Mesendoderm (in vitro differentiated cells): ENCODE measurements around the gene DDR1.
"Not testable (repeated sequence)": the region's sequence is repeated elsewhere in the genome, so short reads cannot be mapped to it uniquely, and the experiment has no call there.

ENCODE experiments used
- DNase-seq: peaks from one replicate; pipeline ENCODE4 v3.0.0; 2013
- H2AK5ac ChIP-seq: 2 replicates; pipeline ENCODE4 v1.6.1; 2013; ENCODE audit warnings: low read length, inconsistent platforms
- H2BK120ac ChIP-seq: 2 replicates; pipeline ENCODE4 v1.6.1; 2013; ENCODE audit warnings: low read depth, mild to moderate bottlenecking, low read length, moderate library complexity, mixed read lengths
- H2BK15ac ChIP-seq: replicated peaks from 2 replicates; pipeline ENCODE4 v1.6.1; 2013; ENCODE audit warnings: low read depth, mild to moderate bottlenecking, moderate library complexity
- H2BK5ac ChIP-seq: 2 replicates; pipeline ENCODE4 v1.6.1; 2013; ENCODE audit warnings: low read length, inconsistent platforms
- H3K18ac ChIP-seq: 2 replicates; pipeline ENCODE4 v1.6.1; 2013; ENCODE audit warnings: mild to moderate bottlenecking, low read length, mixed read lengths
- H3K23ac ChIP-seq: one replicate; pipeline ENCODE4 v1.6.1; 2013; ENCODE audit warnings: low read length
- H3K27ac ChIP-seq: 2 replicates; pipeline ENCODE4 v1.5.1; 2013; ENCODE audit warnings: low read depth, mild to moderate bottlenecking, inconsistent platforms, low read length, moderate library complexity
- H3K27me3 ChIP-seq: 2 replicates; pipeline ENCODE4 v1.6.1; 2013; ENCODE audit warnings: low read length, control low read depth, mild to moderate bottlenecking, inconsistent platforms; ENCODE audit not compliant: insufficient read depth, poor library complexity
- H3K36me3 ChIP-seq: 2 replicates; pipeline ENCODE4 v1.6.1; 2013; ENCODE audit warnings: low read length, inconsistent platforms; ENCODE audit not compliant: control insufficient read depth, insufficient read depth
- H3K4ac ChIP-seq: one replicate; pipeline ENCODE4 v1.6.1; 2013; ENCODE audit warnings: low read depth, mild to moderate bottlenecking, low read length, moderate library complexity
- H3K4me1 ChIP-seq: 2 replicates; pipeline ENCODE4 v1.6.1; 2013; ENCODE audit warnings: low read depth, low read length, inconsistent platforms; ENCODE audit not compliant: control insufficient read depth
- H3K4me2 ChIP-seq: 2 replicates; pipeline ENCODE4 v1.6.1; 2013; ENCODE audit warnings: low read length
- H3K4me3 ChIP-seq: 2 replicates; pipeline ENCODE4 v1.5.1; 2013; ENCODE audit warnings: mild to moderate bottlenecking, low read length
- H3K56ac ChIP-seq: one replicate; pipeline ENCODE4 v1.6.1; 2013; ENCODE audit warnings: low read length
- H3K79me1 ChIP-seq: 2 replicates; pipeline ENCODE4 v1.6.1; 2013; ENCODE audit warnings: low read length, inconsistent platforms
- H3K79me2 ChIP-seq: 2 replicates; pipeline ENCODE4 v1.6.1; 2013; ENCODE audit warnings: mild to moderate bottlenecking, low read length; ENCODE audit not compliant: control insufficient read depth, insufficient read depth
- H3K9ac ChIP-seq: 2 replicates; pipeline ENCODE4 v1.6.1; 2013; ENCODE audit warnings: low read length, inconsistent platforms
- H4K5ac ChIP-seq: one replicate; pipeline ENCODE4 v1.6.1; 2013; ENCODE audit warnings: low read length
- H4K8ac ChIP-seq: one replicate; pipeline ENCODE4 v1.6.1; 2013; ENCODE audit warnings: low read depth, mild to moderate bottlenecking, control low read depth, low read length, moderate library complexity
- WGBS: extraction: QIAGEN DNeasy Blood & Tissue Kit; methylation state at CpG from one replicate; pipeline ENCODE4 v1.1.7; 2013; ENCODE audit warnings: low lambda C conversion rate, missing lambda C conversion rate; ENCODE audit not compliant: insufficient coverage; ENCODE audit errors: extremely low coverage; 5-methylcytosine and 5-hydroxymethylcytosine counted together

Gene DDR1

GRCh38 chr6:30847421-30847970 is 36.8 kb upstream of the DDR1 start:
- H3K18ac ChIP-seq, result peak overlapping the region; percentile 93
- peak overlapping the region; percentile 45 for H2BK15ac ChIP-seq
- peak overlapping the region; percentile 73 for H3K56ac ChIP-seq
- no CpG with 5 or more reads among the region's 11 CpGs for WGBS
- no peak overlapping the region for H3K4me3 ChIP-seq
- no peaks in the 10 kb centered on the region for H3K79me1 ChIP-seq
- no peak overlapping the region for H2AK5ac ChIP-seq
- no peak overlapping the region for H4K5ac ChIP-seq
- H3K27ac ChIP-seq, result peak overlapping the region; percentile 66
- no peak overlapping the region for H3K4me2 ChIP-seq
- H2BK120ac ChIP-seq, result peak overlapping the region; percentile 97
- no peak overlapping the region for H2BK5ac ChIP-seq
- H4K8ac ChIP-seq, result no peak overlapping the region
- H3K79me2 ChIP-seq, result no peaks in the 10 kb centered on the region
- no peak overlapping the region for H3K9ac ChIP-seq
- no peak overlapping the region for H3K23ac ChIP-seq
- peak overlapping the region; percentile 1 for H3K4ac ChIP-seq
- no peaks in the 10 kb centered on the region for H3K36me3 ChIP-seq
- DNase-seq, result peak; percentile 77
- peaks cover 16% of the 10 kb centered on the region for H3K4me1 ChIP-seq
- no peaks in the 10 kb centered on the region for H3K27me3 ChIP-seq

GRCh38 chr6:30847971-30848436 is 36.3 kb upstream of the DDR1 start:
- no CpG with 5 or more reads among the region's 9 CpGs for WGBS
- Histone ChIP-seq H3K23ac (no peak overlapping the region), H3K4me2 (no peak overlapping the region), H4K5ac (no peak overlapping the region), H2BK15ac (peak overlapping the region; percentile 45), H3K4ac (peak overlapping the region; percentile 44), H3K27me3 (no peaks in the 10 kb centered on the region), H3K36me3 (no peaks in the 10 kb centered on the region), H3K56ac (peak overlapping the region; percentile 73), H4K8ac (no peak overlapping the region), H3K4me1 (peaks cover 16% of the 10 kb centered on the region), H2BK5ac (no peak overlapping the region), H2AK5ac (no peak overlapping the region), H3K18ac (peak overlapping the region; percentile 93), H3K79me2 (no peaks in the 10 kb centered on the region), H3K9ac (no peak overlapping the region), H3K27ac (peak overlapping the region; percentile 66), H2BK120ac (peak overlapping the region; percentile 97), H3K79me1 (no peaks in the 10 kb centered on the region), H3K4me3 (no peak overlapping the region)
- DNase-seq, result peak; percentile 60

- Histone ChIP-seq H3K36me3 (no peaks in the 10 kb centered on the region), H2AK5ac (no peak overlapping the region), H3K18ac (no peak overlapping the region), H3K27me3 (no peaks in the 10 kb centered on the region), H3K4me3 (no peak overlapping the region), H2BK120ac (no peak overlapping the region), H3K4me2 (no peak overlapping the region), H4K8ac (no peak overlapping the region), H3K79me2 (no peaks in the 10 kb centered on the region), H2BK5ac (no peak overlapping the region), H3K79me1 (no peaks in the 10 kb centered on the region), H3K56ac (no peak overlapping the region), H3K4ac (no peak overlapping the region), H2BK15ac (no peak overlapping the region), H3K9ac (no peak overlapping the region), H3K4me1 (peaks cover 4% of the 10 kb centered on the region), H3K23ac (no peak overlapping the region), H4K5ac (no peak overlapping the region), H3K27ac (no peak overlapping the region)
- DNase-seq, result no peak
- no CpG with 5 or more reads among the region's 6 CpGs for WGBS
Observed at GRCh38 chr6:30849903-30850651, 34.2 kb upstream of the DDR1 start.

GRCh38 chr6:30852459-30852858 is 31.9 kb upstream of the DDR1 start:
- H2AK5ac ChIP-seq, H3K27ac ChIP-seq, H3K56ac ChIP-seq, H3K4ac ChIP-seq, H3K36me3 ChIP-seq, H4K8ac ChIP-seq, H3K4me1 ChIP-seq, H3K9ac ChIP-seq, H3K18ac ChIP-seq, H3K23ac ChIP-seq, H2BK120ac ChIP-seq, H3K79me1 ChIP-seq, H3K4me3 ChIP-seq, H2BK15ac ChIP-seq, H2BK5ac ChIP-seq, H3K79me2 ChIP-seq, H3K27me3 ChIP-seq, DNase-seq, H3K4me2 ChIP-seq, H4K5ac ChIP-seq: not testable (repeated sequence)
- WGBS, result no CpG with 5 or more reads among the region's 2 CpGs

- no peak overlapping the region for H2BK15ac ChIP-seq
- H3K9ac ChIP-seq, result no peak overlapping the region
- no peaks in the 10 kb centered on the region for H3K27me3 ChIP-seq
- H3K4me1 ChIP-seq, result no peaks in the 10 kb centered on the region
- H3K79me2 ChIP-seq, result no peaks in the 10 kb centered on the region
- no peak overlapping the region for H4K5ac ChIP-seq
- no peak overlapping the region for H3K56ac ChIP-seq
- no peaks in the 10 kb centered on the region for H3K36me3 ChIP-seq
- H3K79me1 ChIP-seq, result no peaks in the 10 kb centered on the region
- H3K4me3 ChIP-seq, result no peak overlapping the region
- H2BK120ac ChIP-seq, result no peak overlapping the region
- H3K27ac ChIP-seq, result no peak overlapping the region
- H2AK5ac ChIP-seq, result no peak overlapping the region
- H3K4me2 ChIP-seq, result no peak overlapping the region
- H4K8ac ChIP-seq, result no peak overlapping the region
- no peak overlapping the region for H3K23ac ChIP-seq
- H3K18ac ChIP-seq, result no peak overlapping the region
- DNase-seq, result no peak
- no peak overlapping the region for H2BK5ac ChIP-seq
- WGBS, result no CpG with 5 or more reads among the region's 5 CpGs
- H3K4ac ChIP-seq, result no peak overlapping the region
Observed at GRCh38 chr6:30854285-30855040, 29.9 kb upstream of the DDR1 start.
